ENCODE data around the gene SMARCA1. TPM values are rescaled to one million over a fixed set of nuclear protein-coding genes. Genes with fewer than 3 reads are reported as not detected.

SMARCA1 gene
- total RNA-seq, 1 experiment from 2014 or later: 38.8 TPM

DNA sequence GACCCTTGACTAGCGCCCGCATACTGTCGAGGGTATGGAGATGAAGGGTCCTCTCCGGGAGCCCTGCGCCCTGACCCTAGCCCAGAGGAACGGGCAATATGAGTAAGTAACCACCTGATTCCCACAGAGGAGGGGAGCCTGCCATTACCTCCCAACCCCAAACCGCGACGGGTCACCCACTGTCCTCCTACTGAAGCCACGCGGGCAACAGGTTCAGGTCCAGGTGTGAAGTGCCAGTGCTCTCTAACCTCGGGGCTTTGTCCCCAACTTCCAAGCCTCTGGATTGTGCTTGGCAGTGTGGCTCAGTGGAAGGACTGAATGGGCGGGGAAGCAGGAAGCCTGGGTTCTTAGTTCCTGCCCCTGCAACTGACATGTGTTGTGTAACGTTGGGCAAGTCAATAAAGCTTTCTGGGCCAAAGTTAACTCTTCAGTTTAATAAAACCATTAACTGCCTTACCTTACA lies 17.5 kb upstream of the SMARCA1 start (continued):
- TF ChIP-seq, protein P1, sequence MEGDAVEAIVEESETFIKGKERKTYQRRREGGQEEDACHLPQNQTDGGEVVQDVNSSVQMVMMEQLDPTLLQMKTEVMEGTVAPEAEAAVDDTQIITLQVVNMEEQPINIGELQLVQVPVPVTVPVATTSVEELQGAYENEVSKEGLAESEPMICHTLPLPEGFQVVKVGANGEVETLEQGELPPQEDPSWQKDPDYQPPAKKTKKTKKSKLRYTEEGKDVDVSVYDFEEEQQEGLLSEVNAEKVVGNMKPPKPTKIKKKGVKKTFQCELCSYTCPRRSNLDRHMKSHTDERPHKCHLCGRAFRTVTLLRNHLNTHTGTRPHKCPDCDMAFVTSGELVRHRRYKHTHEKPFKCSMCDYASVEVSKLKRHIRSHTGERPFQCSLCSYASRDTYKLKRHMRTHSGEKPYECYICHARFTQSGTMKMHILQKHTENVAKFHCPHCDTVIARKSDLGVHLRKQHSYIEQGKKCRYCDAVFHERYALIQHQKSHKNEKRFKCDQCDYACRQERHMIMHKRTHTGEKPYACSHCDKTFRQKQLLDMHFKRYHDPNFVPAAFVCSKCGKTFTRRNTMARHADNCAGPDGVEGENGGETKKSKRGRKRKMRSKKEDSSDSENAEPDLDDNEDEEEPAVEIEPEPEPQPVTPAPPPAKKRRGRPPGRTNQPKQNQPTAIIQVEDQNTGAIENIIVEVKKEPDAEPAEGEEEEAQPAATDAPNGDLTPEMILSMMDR (IDR thresholded peaks at IDR 0.05 in 2 of 3, conservative IDR thresholded peaks at IDR 0.05 in 1 of 3; ENCODE audit: borderline replicate concordance in 1 of 3, insufficient read depth in 1 of 3, low read depth in 2 of 3, low read length in 2 of 3): no peak
- TF ChIP-seq POLR2A (IDR thresholded peaks at IDR 0.05; ENCODE audit: borderline replicate concordance, extremely low read depth, insufficient read depth, insufficient read length): no peak
- no peak for TF ChIP-seq CBX3 (IDR thresholded peaks at IDR 0.05; ENCODE audit: low read depth)

DNA sequence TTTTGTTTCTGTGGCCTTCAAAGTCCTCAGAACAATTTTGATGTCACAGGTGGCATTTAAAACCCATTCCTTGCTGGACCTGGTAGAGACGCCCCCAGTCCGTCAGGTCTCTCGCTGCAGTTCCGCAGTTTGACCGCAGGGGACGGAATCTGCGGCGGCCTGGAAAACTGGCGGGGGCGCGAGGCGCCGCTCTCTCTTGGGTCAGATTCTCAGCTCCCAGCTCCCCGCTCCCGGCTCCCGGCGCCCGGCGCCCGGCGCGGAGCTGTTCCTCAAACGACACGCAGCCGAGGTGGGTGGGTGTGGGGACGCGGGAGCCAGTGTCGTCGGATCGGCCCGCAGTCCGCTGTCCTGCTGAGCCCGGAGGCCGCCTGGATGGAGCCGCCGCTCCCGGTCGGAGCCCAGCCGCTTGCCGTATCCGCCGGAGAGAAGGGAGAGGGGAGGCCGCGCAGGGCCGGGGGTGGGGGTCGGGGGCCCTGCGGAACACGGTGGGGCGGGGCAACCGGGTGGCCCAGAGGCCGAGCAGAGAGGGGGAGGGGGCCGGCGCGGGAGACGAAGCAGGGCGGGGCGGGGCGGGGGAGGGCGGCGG lies 16.9 kb upstream of the SMARCA1 start, which contains the start of gene OCRL:
Gene OCRL (plus strand): TSS at position 192 of the 586 bp plus-strand sequence. CDS start 181 bp downstream, at position 373.
- Histone ChIP-seq H3K4me1 (ENCODE audit: control insufficient read depth in 1 of 2, insufficient read depth in 2 of 2, low read length in 2 of 2) (peaks cover 0 to 11% of the 10 kb centered on the region in 2 experiments; a peak in 2 of 4 replicates), H3K27ac (ENCODE audit: low read depth, low read length) (no peak within 1 kb of the TSS), H3K4me2 (ENCODE audit: low read length) (peak within 1 kb of the TSS; percentile 80), H3K79me2 (ENCODE audit: insufficient read depth, low read length) (no peaks in the 10 kb centered on the region), H3K36me3 (ENCODE audit: control insufficient read depth in 1 of 2, insufficient read depth in 2 of 2, low read length in 2 of 2) (no peaks in the 10 kb centered on the region), H3K9ac (ENCODE audit: low read length) (peak within 1 kb of the TSS; percentile 66), H3K9me3 (ENCODE audit: control insufficient read depth in 1 of 2, insufficient read depth in 1 of 2, low read depth in 1 of 2, low read length in 2 of 2) (no peaks in the 10 kb centered on the region), H3K9me2 (ENCODE audit: insufficient read depth) (no peaks in the 10 kb centered on the region), H4K20me1 (ENCODE audit: insufficient read depth) (no peaks in the 10 kb centered on the region), H3K27me3 (ENCODE audit: insufficient read depth, low read length) (no peaks in the 10 kb centered on the region), H2AFZ (ENCODE audit: low read depth, low read length, poor library complexity, severe bottlenecking) (peak within 1 kb of the TSS; percentile 85), H3K4me3 (replicated peaks in 1 of 2; ENCODE audit: low read depth in 1 of 2, low read length in 2 of 2) (peak within 1 kb of the TSS; percentile 50 to 60)
- TF ChIP-seq SRF (IDR thresholded peaks at IDR 0.05; ENCODE audit: low read depth) (no peak), EZH2 (IDR thresholded peaks at IDR 0.05) (no peak), FOSL1 (IDR thresholded peaks at IDR 0.05; ENCODE audit: low read depth) (no peak), POLR2A (IDR thresholded peaks at IDR 0.05; ENCODE audit: borderline replicate concordance, extremely low read depth, insufficient read depth, insufficient read length) (no peak), ZNF274 (IDR thresholded peaks at IDR 0.05; ENCODE audit: low read depth, low read length) (no peak), TCF7L2 (IDR thresholded peaks at IDR 0.05; ENCODE audit: borderline replicate concordance, extremely low read depth, insufficient read depth, insufficient read length) (no peak), JUND (IDR thresholded peaks at IDR 0.05) (no peak), CBX3 (IDR thresholded peaks at IDR 0.05; ENCODE audit: low read depth) (no peak), YY1 (IDR thresholded peaks at IDR 0.05; ENCODE audit: extremely low read depth, insufficient replicate concordance, low read depth, low read length) (no peak), POLR2AphosphoS5 (IDR thresholded peaks at IDR 0.05; ENCODE audit: low read depth, low read length) (peak; percentile 66), RAD21 (IDR thresholded peaks at IDR 0.05; ENCODE audit: low read depth) (no peak), ELF1 (IDR thresholded peaks at IDR 0.05; ENCODE audit: borderline replicate concordance, low read depth) (no peak), ZFX (IDR thresholded peaks at IDR 0.05) (peak; percentile 72), EGR1 (IDR thresholded peaks at IDR 0.05; ENCODE audit: low read depth) (peak; percentile 60), SIN3A (IDR thresholded peaks at IDR 0.05; ENCODE audit: low read depth) (no peak)
- TF ChIP-seq, protein P1 (IDR thresholded peaks at IDR 0.05 in 2 of 3, conservative IDR thresholded peaks at IDR 0.05 in 1 of 3; ENCODE audit: borderline replicate concordance in 1 of 3, insufficient read depth in 1 of 3, low read depth in 2 of 3, low read length in 2 of 3): peak in 2 of 3 experiments; percentile 48 to 61; a peak in 3 of 6 replicates
- TF ChIP-seq, protein P2, sequence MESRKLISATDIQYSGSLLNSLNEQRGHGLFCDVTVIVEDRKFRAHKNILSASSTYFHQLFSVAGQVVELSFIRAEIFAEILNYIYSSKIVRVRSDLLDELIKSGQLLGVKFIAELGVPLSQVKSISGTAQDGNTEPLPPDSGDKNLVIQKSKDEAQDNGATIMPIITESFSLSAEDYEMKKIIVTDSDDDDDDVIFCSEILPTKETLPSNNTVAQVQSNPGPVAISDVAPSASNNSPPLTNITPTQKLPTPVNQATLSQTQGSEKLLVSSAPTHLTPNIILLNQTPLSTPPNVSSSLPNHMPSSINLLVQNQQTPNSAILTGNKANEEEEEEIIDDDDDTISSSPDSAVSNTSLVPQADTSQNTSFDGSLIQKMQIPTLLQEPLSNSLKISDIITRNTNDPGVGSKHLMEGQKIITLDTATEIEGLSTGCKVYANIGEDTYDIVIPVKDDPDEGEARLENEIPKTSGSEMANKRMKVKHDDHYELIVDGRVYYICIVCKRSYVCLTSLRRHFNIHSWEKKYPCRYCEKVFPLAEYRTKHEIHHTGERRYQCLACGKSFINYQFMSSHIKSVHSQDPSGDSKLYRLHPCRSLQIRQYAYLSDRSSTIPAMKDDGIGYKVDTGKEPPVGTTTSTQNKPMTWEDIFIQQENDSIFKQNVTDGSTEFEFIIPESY (IDR thresholded peaks at IDR 0.05; ENCODE audit: extremely low read depth, insufficient replicate concordance, low read length): no peak
- TF ChIP-seq, protein P3, sequence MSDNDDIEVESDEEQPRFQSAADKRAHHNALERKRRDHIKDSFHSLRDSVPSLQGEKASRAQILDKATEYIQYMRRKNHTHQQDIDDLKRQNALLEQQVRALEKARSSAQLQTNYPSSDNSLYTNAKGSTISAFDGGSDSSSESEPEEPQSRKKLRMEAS (IDR thresholded peaks at IDR 0.05): no peak
- ChIA-PET POLR2A (no interaction called here), RAD21 (ENCODE audit: low non-redundant PET in 1 of 2, low total read pairs in 2 of 2, uncharacterized antibody in 2 of 2, unreplicated experiment in 2 of 2) (no interaction called here), CTCF (no interaction called here)
- intact Hi-C loops (cut with micrococcal nuclease): no loop called here
- ATAC-seq (peak; percentile 94), DNase-seq (ENCODE audit: low read depth, low spot score) (peak; percentile 34)
- BruUV-seq (replicated peaks): no TSS peak

Data from HCT116 (cell line).